ENCODE measurements around the gene FKRP. TPM values are rescaled to one million over a fixed set of nuclear protein-coding genes. Genes with fewer than 3 reads are reported as not detected.

The FKRP gene
- total RNA-seq, 1 donor from 2014 or later = 22.7 TPM

- TF ChIP-seq, protein P1, sequence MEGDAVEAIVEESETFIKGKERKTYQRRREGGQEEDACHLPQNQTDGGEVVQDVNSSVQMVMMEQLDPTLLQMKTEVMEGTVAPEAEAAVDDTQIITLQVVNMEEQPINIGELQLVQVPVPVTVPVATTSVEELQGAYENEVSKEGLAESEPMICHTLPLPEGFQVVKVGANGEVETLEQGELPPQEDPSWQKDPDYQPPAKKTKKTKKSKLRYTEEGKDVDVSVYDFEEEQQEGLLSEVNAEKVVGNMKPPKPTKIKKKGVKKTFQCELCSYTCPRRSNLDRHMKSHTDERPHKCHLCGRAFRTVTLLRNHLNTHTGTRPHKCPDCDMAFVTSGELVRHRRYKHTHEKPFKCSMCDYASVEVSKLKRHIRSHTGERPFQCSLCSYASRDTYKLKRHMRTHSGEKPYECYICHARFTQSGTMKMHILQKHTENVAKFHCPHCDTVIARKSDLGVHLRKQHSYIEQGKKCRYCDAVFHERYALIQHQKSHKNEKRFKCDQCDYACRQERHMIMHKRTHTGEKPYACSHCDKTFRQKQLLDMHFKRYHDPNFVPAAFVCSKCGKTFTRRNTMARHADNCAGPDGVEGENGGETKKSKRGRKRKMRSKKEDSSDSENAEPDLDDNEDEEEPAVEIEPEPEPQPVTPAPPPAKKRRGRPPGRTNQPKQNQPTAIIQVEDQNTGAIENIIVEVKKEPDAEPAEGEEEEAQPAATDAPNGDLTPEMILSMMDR (IDR thresholded peaks at IDR 0.05; ENCODE audit: unreplicated experiment) = no peak
- H3K4me3 Mint-ChIP-seq (ENCODE audit: unreplicated experiment) = peak overlapping the region; percentile 98
- no peaks in the 10 kb centered on the region for H3K9me3 Mint-ChIP-seq (ENCODE audit: unreplicated experiment)
- peaks cover 14% of the 10 kb centered on the region for H3K36me3 Mint-ChIP-seq (ENCODE audit: low read depth, unreplicated experiment)
- peak overlapping the region; percentile 98 for H3K27ac Mint-ChIP-seq (ENCODE audit: unreplicated experiment)
- peaks cover 28% of the 10 kb centered on the region for H3K4me1 Mint-ChIP-seq (ENCODE audit: unreplicated experiment)
- DNase-seq (ENCODE audit: low spot score) = no peak
- peaks cover 20% of the 10 kb centered on the region for H3K27me3 Mint-ChIP-seq (ENCODE audit: unreplicated experiment)
These were observed 31.3 kb upstream of the FKRP start for GRCh38 chr19:46714444-46715106.

GRCh38 chr19:46715620-46715974 is 30.3 kb upstream of the FKRP start:
- Mint-ChIP-seq H3K9me3 (ENCODE audit: unreplicated experiment) (no peaks in the 10 kb centered on the region), H3K4me3 (ENCODE audit: unreplicated experiment) (peak overlapping the region; percentile 98), H3K36me3 (ENCODE audit: low read depth, unreplicated experiment) (peaks cover 13% of the 10 kb centered on the region), H3K27ac (ENCODE audit: unreplicated experiment) (peak overlapping the region; percentile 98), H3K27me3 (ENCODE audit: unreplicated experiment) (peaks cover 21% of the 10 kb centered on the region), H3K4me1 (ENCODE audit: unreplicated experiment) (peaks cover 28% of the 10 kb centered on the region)
- no peak for DNase-seq (ENCODE audit: low spot score)
- TF ChIP-seq, protein P1 (IDR thresholded peaks at IDR 0.05; ENCODE audit: unreplicated experiment) = no peak

GRCh38 chr19:46715975-46716671 is 29.7 kb upstream of the FKRP start:
- DNase-seq (ENCODE audit: low spot score) = peak; percentile 63

DNA sequence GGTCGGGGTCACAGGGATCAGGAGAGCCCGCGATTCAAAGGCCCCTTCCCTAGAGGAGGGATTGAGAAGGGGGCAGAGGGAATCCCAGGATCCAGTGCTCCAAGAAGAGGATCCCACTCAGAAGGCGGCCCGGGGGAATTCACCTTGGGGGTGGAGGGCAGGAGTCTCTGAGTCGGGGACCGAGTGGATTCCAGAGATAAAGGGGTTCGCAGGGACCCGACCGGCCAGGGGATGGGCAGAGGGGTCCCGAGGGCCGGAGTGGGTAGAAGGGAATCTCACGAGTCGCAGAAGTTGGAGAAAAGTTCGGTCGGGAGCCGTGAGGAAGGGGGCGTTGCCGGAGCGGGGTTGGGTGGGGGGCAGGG is 29.2 kb upstream of the FKRP start:
- Mint-ChIP-seq H3K27me3 (ENCODE audit: unreplicated experiment) (peaks cover 25% of the 10 kb centered on the region), H3K36me3 (ENCODE audit: low read depth, unreplicated experiment) (peaks cover 15% of the 10 kb centered on the region), H3K27ac (ENCODE audit: unreplicated experiment) (peak overlapping the region; percentile 96), H3K9me3 (ENCODE audit: unreplicated experiment) (no peaks in the 10 kb centered on the region), H3K4me3 (ENCODE audit: unreplicated experiment) (peak overlapping the region; percentile 98), H3K4me1 (ENCODE audit: unreplicated experiment) (peaks cover 24% of the 10 kb centered on the region)
- DNase-seq (ENCODE audit: low spot score) = peak; percentile 35
- TF ChIP-seq, protein P1 (IDR thresholded peaks at IDR 0.05; ENCODE audit: unreplicated experiment) = no peak

More at GRCh38 chr19:46715975-46716671, 29.7 kb upstream of the FKRP start:
- Mint-ChIP-seq H3K27ac (ENCODE audit: unreplicated experiment) (peak overlapping the region; percentile 98), H3K27me3 (ENCODE audit: unreplicated experiment) (peaks cover 25% of the 10 kb centered on the region), H3K9me3 (ENCODE audit: unreplicated experiment) (no peaks in the 10 kb centered on the region), H3K4me1 (ENCODE audit: unreplicated experiment) (peaks cover 24% of the 10 kb centered on the region), H3K36me3 (ENCODE audit: low read depth, unreplicated experiment) (peaks cover 13% of the 10 kb centered on the region), H3K4me3 (ENCODE audit: unreplicated experiment) (peak overlapping the region; percentile 98)
- TF ChIP-seq, protein P1 (IDR thresholded peaks at IDR 0.05; ENCODE audit: unreplicated experiment) = peak; percentile 10

All from endothelial cell (in vitro differentiated cells).